Suppressor macrophage (primary cell): ENCODE results near the gene PLCXD3.

Experiments used
- DNase-seq, 4 experiments: peaks; one replicate each; pipeline ENCODE4 v3.0.0-alpha.2; 2020 to 2022

PLCXD3 gene

DNA sequence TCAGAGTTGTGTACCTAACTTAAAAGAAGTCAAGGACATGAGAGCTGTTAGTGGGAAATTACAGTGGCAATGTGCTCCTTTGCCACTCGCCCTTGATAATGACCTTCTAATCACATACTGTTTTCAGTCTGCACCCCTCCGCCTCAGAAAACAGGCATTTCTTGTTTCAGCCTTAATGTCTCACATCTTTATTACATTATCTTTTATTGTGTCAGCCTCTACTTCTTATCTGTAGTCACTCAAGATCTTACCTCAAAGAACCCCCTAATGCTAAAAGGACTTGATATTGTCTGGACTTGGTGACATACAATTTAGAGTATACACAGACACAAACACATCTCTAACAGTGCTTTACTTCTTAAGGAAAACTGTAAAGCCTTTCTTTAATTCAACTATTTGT lies 97.9 kb downstream of the PLCXD3 start:
- no peak for DNase-seq

DNA sequence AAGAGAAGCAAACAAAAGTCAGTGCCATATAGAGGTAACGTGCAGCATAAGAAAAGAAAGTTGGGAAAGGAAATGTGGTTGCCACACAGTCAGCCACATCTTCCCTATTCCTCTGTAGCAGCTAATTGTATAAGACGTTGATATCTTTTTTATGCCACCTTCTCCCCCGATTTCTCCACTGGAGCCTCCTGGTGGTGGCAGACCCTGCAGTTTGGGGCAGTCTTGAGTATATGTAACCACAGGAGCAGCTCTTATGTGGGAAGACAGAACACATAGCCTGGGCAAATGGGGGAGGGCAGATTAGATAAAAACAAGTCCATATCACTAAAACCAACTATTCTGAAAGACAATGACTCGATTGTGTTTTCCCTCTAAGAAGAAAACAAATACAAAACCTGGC lies 99.7 kb downstream of the PLCXD3 start:
- DNase-seq: no peak

DNA sequence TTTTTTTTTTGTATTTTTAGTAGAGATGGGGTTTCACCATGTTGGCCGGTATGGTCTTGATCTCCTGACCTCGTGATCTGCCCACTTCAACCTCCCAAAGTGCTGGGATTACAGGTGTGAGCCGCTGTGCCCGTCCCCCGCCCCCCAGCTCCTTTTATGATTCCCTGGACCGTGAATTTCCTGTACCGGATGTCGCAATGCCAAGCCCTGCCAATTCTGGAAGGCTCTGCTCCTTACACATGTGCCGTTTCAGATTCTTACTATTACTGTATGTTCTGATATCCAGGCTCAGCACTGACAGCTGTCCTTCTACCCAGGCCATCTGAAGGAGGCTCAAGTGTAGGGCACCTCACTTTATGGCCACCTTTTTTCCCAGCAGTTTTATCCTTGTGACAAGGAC lies 100.1 kb downstream of the PLCXD3 start:
- DNase-seq: no peak

DNA sequence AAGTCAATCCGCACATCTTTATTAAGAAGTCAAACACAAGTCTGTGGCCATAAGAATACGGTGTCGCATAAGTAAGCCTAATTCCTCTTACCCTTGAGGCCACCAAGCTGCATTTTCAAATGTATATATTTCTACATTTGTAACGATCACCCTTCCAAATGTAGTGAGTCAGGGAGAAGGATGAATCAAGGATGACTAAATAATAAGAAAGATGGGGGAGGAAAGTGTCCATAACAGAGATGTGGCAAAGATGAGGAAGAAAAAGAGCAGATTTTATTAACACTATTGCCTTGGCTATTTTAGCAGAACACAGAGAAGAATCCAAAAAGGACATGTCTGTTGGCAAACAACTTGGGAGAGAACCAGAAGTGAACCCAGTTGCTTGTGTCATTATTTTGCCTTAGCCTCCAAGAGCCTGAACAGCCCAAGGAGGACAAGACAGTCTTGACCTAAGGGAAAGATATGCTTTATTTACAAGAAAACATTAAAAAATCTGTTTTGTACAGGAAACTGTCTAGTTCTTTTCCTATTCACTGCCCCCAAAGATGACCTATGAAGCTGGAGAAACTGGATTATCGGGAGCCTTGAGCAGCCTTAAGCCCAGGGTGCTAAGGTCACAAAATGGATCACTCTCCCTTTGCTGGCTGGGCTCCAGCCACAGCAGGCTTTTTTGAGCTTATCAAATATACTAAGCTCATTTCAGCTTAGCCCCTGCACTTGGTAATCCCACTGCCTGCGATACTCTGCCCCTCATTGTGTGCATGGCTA lies 101.5 kb downstream of the PLCXD3 start:
- DNase-seq: no peak

DNA sequence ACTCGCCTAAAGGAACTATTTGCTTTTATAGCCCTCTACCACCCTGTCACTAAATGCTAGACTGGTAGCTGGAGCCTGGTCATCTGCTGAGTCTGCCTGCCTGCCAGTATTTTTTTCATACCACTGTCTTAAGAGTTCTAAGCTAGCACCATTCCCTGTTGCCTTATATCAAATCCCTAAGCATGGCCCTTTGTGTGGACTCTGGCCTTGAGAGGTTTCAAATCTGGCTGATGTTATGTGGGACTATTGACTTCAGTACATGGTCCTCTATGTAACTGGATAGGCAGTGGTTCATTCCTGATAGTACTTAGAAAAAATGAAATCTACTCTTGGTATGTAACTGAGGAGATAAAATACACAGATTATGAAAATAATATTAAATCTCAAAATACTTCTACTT lies 103.5 kb downstream of the PLCXD3 start:
- no peak for DNase-seq

DNA sequence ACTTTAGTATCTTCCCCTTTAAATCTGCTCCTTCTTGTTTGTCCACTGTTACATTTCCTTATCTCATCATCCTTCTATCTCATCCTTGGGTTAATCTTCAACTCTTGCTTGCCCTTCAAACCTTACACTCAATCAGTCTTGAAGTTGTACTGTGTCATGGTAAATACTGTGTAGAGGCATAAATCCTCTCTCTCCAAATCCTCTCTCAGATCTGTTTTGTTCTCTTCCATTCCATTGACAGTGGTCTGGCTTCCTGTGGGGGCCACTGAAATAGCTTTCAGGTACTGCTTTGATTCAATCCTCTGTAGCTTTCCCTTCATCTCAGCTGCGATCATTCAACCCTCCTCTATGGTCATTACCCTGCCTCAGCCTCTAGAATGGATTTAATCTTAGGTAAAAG lies 104.0 kb downstream of the PLCXD3 start:
- DNase-seq: no peak

- no peak for DNase-seq
These were observed 105.6 kb downstream of the PLCXD3 start for GRCh38 chr5:41404757-41405156.

- no peak for DNase-seq
These were observed 106.6 kb downstream of the PLCXD3 start for GRCh38 chr5:41403846-41404245.

DNA sequence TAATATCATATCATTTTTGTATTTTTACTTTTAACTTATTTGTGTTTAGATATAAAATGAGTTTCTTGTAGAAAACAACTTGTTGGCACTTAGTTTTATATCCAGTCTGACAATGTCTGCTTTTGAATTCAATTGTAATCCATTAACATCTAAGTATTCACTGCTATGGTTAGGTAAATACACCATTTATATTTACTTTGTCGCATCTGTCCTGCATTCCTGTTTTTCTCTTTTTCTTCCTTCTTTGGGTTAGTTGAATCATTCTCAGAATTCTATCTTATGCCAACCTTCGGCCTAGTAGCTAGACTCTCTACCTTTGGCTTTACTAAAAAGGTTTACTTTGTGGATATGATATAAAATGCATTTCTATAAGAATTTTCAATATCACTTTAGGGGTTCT lies 107.6 kb downstream of the PLCXD3 start:
- no peak for DNase-seq

DNA sequence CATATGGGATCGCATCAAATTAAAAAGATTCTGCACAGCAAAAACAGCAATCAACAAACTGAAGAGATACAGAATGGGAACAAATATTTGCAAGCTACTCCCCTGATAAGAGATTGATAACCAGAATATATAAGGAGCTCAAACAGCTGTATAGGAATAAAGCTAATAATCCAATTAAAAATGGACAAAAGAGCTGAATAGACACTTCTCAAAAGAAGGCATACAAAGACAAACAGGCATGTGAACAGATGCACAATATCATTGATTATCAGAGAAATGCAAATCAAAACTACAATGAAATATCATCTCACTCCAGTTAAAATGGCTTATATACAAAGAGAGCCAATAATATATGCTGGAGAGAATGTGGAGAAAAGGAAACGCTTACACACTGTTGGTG lies 110.6 kb downstream of the PLCXD3 start:
- DNase-seq: no peak

DNA sequence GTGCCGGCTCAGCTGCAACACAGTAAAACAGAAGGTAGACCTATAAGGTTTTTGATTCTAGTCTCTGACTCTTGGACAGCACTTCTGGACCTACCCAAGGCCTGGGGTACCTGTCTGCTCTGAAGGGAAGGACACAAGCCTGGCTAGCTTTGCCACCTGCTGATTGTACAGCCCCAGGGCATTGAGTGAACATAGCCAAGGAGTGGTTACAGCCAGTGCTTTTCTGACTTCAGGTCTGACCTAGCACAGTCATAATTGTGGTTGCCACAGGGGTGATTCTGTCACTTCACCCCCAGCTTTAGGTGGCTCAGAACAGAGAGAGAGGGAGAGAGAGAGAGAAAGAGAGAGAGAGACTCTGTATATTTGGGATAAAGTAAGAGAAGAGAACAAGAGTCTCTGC lies 118.4 kb downstream of the PLCXD3 start:
- DNase-seq: no peak

DNA sequence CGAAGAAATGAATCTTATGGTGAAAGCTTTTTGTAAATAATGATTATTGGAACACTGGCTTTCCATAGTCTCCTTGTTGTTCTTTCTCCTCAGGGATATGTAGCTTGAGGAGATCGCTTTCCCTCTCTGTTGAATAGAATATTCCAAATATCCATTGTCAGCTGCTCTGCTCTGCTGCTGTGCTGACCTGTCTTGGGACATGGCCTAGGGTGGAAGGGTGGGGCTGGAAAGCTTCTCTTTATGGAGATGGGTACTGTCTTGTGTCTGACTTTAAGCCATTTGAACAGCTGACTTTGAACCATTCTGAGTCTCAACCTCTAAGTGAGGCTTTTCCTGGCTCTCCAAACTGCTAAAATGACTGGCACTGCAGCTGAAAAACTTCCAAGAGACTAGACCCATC lies 135.8 kb downstream of the PLCXD3 start:
- DNase-seq: no peak

DNA sequence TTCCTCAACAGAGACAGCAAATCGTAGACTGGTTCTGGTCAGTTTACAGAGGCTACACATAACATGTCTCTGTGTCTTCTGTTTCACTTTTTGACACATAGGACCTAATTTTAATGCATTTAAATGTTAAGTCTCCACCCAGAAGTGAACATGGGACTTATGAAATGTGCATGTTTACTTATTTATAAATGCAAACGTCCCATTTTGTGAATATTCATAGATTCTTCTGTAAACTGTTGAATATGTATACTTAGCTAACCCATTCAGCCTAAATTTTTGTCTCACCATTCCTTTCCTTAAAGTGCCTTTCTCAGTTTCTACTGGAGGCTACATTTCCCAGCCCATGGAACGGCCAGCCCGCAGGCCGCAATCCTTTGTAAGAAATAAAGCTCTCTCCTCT lies 137.2 kb downstream of the PLCXD3 start:
- no peak for DNase-seq

DNA sequence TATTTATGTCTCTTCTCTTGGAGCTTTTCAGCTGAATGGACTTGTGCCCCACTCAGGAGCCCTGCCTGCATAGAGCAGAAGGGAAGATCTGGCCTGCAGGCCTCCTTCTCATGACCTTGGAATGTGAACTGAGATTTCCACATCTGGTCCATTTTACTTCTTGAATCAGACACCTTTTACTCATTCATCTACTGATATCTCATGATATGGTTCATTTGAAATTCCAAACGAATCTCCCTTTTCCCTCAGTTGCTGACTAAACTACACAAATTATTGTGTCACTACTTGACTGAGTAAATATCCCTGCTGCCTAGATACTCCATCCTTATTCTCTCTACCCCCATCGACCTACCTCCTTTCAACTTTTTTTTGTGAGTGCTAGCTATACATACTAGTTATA lies 138.7 kb downstream of the PLCXD3 start:
- DNase-seq: no peak

- DNase-seq: no peak
These were observed 139.9 kb downstream of the PLCXD3 start for GRCh38 chr5:41370482-41370881.

DNA sequence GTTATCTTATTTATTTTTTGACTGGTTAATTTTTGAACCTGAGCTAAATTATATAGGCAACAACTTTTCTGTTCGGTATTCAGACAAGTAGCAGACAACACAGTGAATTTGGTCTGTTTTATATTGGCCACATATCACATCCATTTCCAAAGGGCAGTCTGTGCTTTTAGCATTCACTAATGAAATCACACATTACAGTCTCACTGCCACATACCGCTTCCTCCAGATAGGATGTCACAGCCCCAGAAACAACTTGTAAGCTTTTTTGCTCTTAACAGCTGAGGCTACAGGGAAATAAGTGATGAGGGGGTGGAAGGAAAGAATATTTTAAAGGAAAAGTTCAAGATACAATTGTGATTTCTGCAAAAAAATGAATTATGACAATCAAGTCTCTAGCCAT lies 140.6 kb downstream of the PLCXD3 start:
- no peak for DNase-seq

GRCh38 chr5:41368158-41368557 lies 142.2 kb downstream of the PLCXD3 start:
- DNase-seq: peak in 1 of 4 experiments; percentile 0

DNA sequence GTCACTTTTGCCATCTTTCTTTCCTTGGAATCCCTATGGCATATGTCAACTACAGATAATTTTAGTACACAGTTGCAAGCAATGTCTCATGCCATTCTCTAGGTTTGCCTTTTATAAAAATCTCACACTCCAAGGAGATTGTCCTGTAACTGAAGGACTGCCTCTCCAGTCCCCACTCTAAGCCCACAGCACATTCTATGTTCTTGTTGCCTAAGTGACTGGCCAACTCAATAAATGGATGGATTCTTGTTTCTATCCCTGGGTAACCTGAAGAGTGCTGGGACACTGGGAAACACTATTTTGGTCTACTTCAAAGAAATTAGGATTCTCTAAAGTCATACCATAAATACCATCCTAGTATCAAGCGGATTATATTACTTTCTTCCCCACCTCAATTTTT lies 145.0 kb downstream of the PLCXD3 start:
- DNase-seq: no peak

DNA sequence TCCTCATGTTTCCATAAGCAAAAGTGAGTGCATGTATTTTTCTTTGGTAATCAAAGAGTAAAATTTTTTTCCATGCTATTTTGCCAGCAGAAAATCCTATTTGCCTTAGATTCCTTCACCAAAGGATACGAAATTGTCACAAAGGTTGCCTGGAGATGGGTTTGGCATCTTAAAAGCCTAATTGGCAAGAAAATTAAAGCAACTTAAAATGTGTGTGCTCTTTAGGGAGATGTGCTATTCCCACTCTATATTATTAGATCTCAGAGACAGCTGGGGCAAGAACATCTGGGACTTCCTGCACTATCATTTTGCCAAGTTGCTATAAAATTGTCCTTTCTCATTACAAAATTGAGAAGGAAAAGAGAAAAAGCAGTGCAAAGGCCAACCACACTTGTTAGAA lies 146.1 kb downstream of the PLCXD3 start:
- no peak for DNase-seq

DNA sequence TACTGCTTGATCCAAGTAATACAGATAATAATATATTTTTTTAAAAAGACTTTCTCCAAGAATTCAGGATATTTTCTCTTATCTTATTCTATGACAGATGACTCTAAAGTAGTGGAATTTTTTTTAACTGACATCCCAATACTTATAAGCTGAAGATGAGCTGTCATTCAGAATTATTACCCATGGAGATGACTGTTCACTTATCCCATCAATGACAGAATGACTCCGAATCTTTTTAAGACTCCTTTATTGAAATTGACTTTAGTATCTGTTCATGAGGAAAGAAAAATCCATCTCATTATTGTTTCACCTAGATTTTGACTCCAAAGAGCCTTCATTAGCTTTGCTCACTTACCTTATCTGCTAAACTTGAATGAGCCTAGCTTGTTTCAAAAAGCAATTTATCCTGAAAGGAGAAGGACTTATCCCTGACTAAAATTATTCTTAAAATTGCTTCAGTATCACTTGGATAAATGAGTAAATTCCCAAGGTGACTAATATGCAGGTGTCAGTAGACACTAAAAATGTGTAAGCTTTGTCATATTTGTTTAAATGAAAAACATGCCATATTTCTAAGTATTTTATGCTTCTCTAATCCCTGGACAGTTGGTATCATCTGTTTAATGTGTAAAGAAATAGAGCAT lies 146.9 kb downstream of the PLCXD3 start:
- DNase-seq: no peak

- no peak for DNase-seq
These were observed 153.6 kb downstream of the PLCXD3 start for GRCh38 chr5:41356786-41357185.

DNA sequence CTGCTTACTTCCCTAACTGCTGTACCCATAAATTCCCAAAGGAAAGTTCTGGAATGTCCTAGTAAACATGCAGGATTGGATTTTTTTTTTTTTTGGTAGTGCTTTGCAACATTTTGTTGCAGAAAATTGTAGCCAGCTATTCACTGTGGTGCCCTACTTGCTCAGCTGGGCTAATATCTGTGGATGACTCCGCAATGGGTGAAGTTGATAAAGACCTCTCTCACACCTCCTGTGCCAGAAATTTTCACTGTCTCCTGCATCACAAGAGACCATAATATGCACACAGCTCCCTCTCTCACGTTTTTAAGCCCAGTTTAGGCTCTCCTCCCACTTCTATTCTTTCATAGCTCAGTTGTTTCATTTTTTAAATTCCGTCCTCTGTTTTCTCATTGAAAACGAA lies 160.6 kb downstream of the PLCXD3 start:
- DNase-seq: no peak

GRCh38 chr5:41347569-41347968 lies 162.8 kb downstream of the PLCXD3 start:
- DNase-seq: no peak

DNA sequence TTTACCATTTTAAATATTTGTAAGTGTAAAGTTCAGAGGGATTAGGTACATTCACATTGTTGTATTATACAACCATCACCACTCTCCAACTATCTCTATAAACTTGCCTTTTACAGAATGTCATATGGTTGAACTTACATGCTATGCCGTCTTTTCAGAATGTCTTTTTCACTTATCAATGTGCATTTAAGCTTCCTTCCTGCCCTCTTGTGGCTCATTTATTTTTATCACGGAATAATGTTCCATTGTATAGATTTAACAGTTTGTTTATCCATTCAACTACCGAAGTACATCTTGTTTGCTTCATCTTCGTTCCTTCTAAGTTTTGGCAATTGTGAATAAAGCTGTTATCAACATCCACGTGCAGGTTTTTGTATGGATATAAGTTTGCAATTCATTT lies 163.8 kb downstream of the PLCXD3 start:
- DNase-seq: no peak

GRCh38 chr5:41345295-41345694 lies 165.1 kb downstream of the PLCXD3 start:
- no peak for DNase-seq
